Activated CD4-positive, alpha-beta memory T cell treated with anti-CD3 and anti-CD28 coated beads, Interleukin-2, amount 10 ng/mL, durations not matched to agents 7 days and 5 days (primary cell): Measurements from ENCODE around the gene LCN12. TPM values are rescaled to one million over a fixed set of nuclear protein-coding genes. Genes with fewer than 3 reads are reported as not detected.

ENCODE experiments used
- CTCF ChIA-PET: fragments of 350-600 bp; sonication (Branson Sonifier 250); formaldehyde crosslinking; loops from one replicate; lab custom pipeline; 2021; ENCODE audit warnings: antibody characterized with exemption, inconsistent platforms; lab: Charles Lee
- POLR2A ChIA-PET: fragments of 350-600 bp; sonication (Branson Sonifier 250); formaldehyde crosslinking; loops from one replicate; lab custom pipeline; 2021; ENCODE audit warnings: antibody characterized with exemption; lab: Charles Lee
- DNase-seq: peaks from one replicate; pipeline ENCODE4 v3.0.0-alpha.2; 2020
- H3K27ac Mint-ChIP-seq: one replicate; pipeline ENCODE4 v1.8.0; 2021; ENCODE audit warnings: mild to moderate bottlenecking, mixed read lengths
- H3K27me3 Mint-ChIP-seq: one replicate; pipeline ENCODE4 v1.8.0; 2021; ENCODE audit warnings: mixed read lengths
- H3K36me3 Mint-ChIP-seq: one replicate; pipeline ENCODE4 v1.8.0; 2021; ENCODE audit warnings: low read depth, mixed read lengths
- H3K4me1 Mint-ChIP-seq: one replicate; pipeline ENCODE4 v1.8.0; 2021; ENCODE audit warnings: mixed read lengths
- H3K4me3 Mint-ChIP-seq: one replicate; pipeline ENCODE4 v1.8.0; 2021; ENCODE audit warnings: mild to moderate bottlenecking, mixed read lengths
- H3K9me3 Mint-ChIP-seq: one replicate; pipeline ENCODE4 v1.8.0; 2021; ENCODE audit warnings: mixed read lengths
- total RNA-seq, 2 experiments: library from RNA; stranded (reverse); gene quantifications; one replicate each; pipeline ENCODE4 v1.2.3, GENCODE V29; 2021

Gene LCN12
- total RNA-seq, result 1 to 10 TPM; 2.5 to 2.9 TPM

- Mint-ChIP-seq H3K36me3 (no peaks in the 10 kb centered on the region), H3K4me3 (no peak within 1 kb of the TSS), H3K9me3 (peaks cover 7% of the 10 kb centered on the region), H3K27me3 (no peaks in the 10 kb centered on the region), H3K27ac (no peak within 1 kb of the TSS), H3K4me1 (peaks cover 12% of the 10 kb centered on the region)
- ChIA-PET POLR2A (interaction anchor here (1.0 to 2.5 kb wide), 5 partner anchors 9 to 77 kb away, joined by 3 to 8 read pairs (median 6); partner anchors contain the start of gene PAXX), CTCF (interaction anchor here (0.7 to 1.2 kb wide), 2 partner anchors 11 to 78 kb away, joined by 3 read pairs; no protein-coding TSS in a partner anchor)
- DNase-seq, result no peak
Measured at GRCh38 chr9:136951541-136952320, at the start of gene LCN12. Gene LCN12 (plus strand): TSS chr9:136952273. CDS start chr9:136952328, 55 bp downstream.

- CTCF ChIA-PET, result interaction anchor here (0.6 to 1.3 kb wide), 4 partner anchors 16 to 132 kb away, joined by 3 to 5 read pairs (median 4); partner anchors contain the start of gene TRAF2
- peaks cover 48% of the 10 kb centered on the region for H3K4me1 Mint-ChIP-seq
- H3K27ac Mint-ChIP-seq, result peak overlapping the region; percentile 92
- POLR2A ChIA-PET, result interaction anchor here (0.5 to 3.0 kb wide), 10 partner anchors 10 to 96 kb away, joined by 3 to 40 read pairs (median 4); partner anchors contain the start of genes EDF1, FBXW5 and TRAF2
- peaks cover 62% of the 10 kb centered on the region for H3K36me3 Mint-ChIP-seq
- DNase-seq, result peak; percentile 45
- no peaks in the 10 kb centered on the region for H3K9me3 Mint-ChIP-seq
- H3K4me3 Mint-ChIP-seq, result peak overlapping the region; percentile 27
- H3K27me3 Mint-ChIP-seq, result no peaks in the 10 kb centered on the region
Measured at GRCh38 chr9:136903041-136903554, 49.0 kb upstream of the LCN12 start.

GRCh38 chr9:136906266-136906665 is 45.8 kb upstream of the LCN12 start:
- CTCF ChIA-PET, result no interaction called here
- DNase-seq, result no peak
- Mint-ChIP-seq H3K27me3 (no peaks in the 10 kb centered on the region), H3K4me1 (peaks cover 32% of the 10 kb centered on the region), H3K4me3 (no peak overlapping the region), H3K27ac (no peak overlapping the region), H3K36me3 (peaks cover 67% of the 10 kb centered on the region), H3K9me3 (no peaks in the 10 kb centered on the region)
- POLR2A ChIA-PET, result no interaction called here

GRCh38 chr9:136907011-136907914 is 44.8 kb upstream of the LCN12 start:
- Mint-ChIP-seq H3K9me3 (no peaks in the 10 kb centered on the region), H3K27ac (peak overlapping the region; percentile 47), H3K36me3 (peaks cover 58% of the 10 kb centered on the region), H3K27me3 (no peaks in the 10 kb centered on the region), H3K4me1 (peaks cover 22% of the 10 kb centered on the region), H3K4me3 (no peak overlapping the region)
- no peak for DNase-seq
- CTCF ChIA-PET, result no interaction called here
- POLR2A ChIA-PET, result interaction anchor here (0.5 kb wide), 1 partner anchor 29 kb away, joined by 3 read pairs; no protein-coding TSS in a partner anchor

GRCh38 chr9:136910197-136910900 is 41.7 kb upstream of the LCN12 start:
- ChIA-PET POLR2A (no interaction called here), CTCF (no interaction called here)
- H3K4me3 Mint-ChIP-seq, result no peak overlapping the region
- no peaks in the 10 kb centered on the region for H3K27me3 Mint-ChIP-seq
- peaks cover 5% of the 10 kb centered on the region for H3K4me1 Mint-ChIP-seq
- H3K36me3 Mint-ChIP-seq, result peaks cover 62% of the 10 kb centered on the region
- H3K9me3 Mint-ChIP-seq, result no peaks in the 10 kb centered on the region
- no peak overlapping the region for H3K27ac Mint-ChIP-seq
- DNase-seq, result no peak

GRCh38 chr9:136910901-136911245 is 41.2 kb upstream of the LCN12 start:
- POLR2A ChIA-PET, result no interaction called here
- H3K4me1 Mint-ChIP-seq, result peaks cover 8% of the 10 kb centered on the region
- H3K36me3 Mint-ChIP-seq, result peaks cover 62% of the 10 kb centered on the region
- no peaks in the 10 kb centered on the region for H3K9me3 Mint-ChIP-seq
- no peak overlapping the region for H3K27ac Mint-ChIP-seq
- CTCF ChIA-PET, result interaction anchor here (0.7 kb wide), 1 partner anchor 175 kb away, joined by 3 read pairs; no protein-coding TSS in a partner anchor
- no peaks in the 10 kb centered on the region for H3K27me3 Mint-ChIP-seq
- H3K4me3 Mint-ChIP-seq, result no peak overlapping the region
- DNase-seq, result no peak

- Mint-ChIP-seq H3K36me3 (peaks cover 56% of the 10 kb centered on the region), H3K27ac (no peak overlapping the region), H3K4me3 (no peak overlapping the region), H3K9me3 (no peaks in the 10 kb centered on the region), H3K27me3 (no peaks in the 10 kb centered on the region), H3K4me1 (peaks cover 12% of the 10 kb centered on the region)
- ChIA-PET CTCF (no interaction called here), POLR2A (interaction anchor here (1.1 kb wide), 1 partner anchor 25 kb away, joined by 3 read pairs; no protein-coding TSS in a partner anchor)
- DNase-seq, result no peak
Measured at GRCh38 chr9:136913701-136914438, 38.2 kb upstream of the LCN12 start.

- Mint-ChIP-seq H3K27ac (no peak overlapping the region), H3K36me3 (peaks cover 53% of the 10 kb centered on the region), H3K4me3 (no peak overlapping the region), H3K4me1 (peaks cover 12% of the 10 kb centered on the region), H3K9me3 (no peaks in the 10 kb centered on the region), H3K27me3 (no peaks in the 10 kb centered on the region)
- no peak for DNase-seq
- ChIA-PET POLR2A (interaction anchor here (1.1 kb wide), 1 partner anchor 14 kb away, joined by 3 read pairs; no protein-coding TSS in a partner anchor), CTCF (no interaction called here)
Measured at GRCh38 chr9:136915632-136916329, 36.3 kb upstream of the LCN12 start.

- POLR2A ChIA-PET, result interaction anchor here (1.1 kb wide), 1 partner anchor 15 kb away, joined by 3 read pairs; no protein-coding TSS in a partner anchor
- CTCF ChIA-PET, result no interaction called here
- Mint-ChIP-seq H3K27ac (no peak overlapping the region), H3K27me3 (no peaks in the 10 kb centered on the region), H3K4me1 (peaks cover 12% of the 10 kb centered on the region), H3K36me3 (peaks cover 51% of the 10 kb centered on the region), H3K4me3 (no peak overlapping the region), H3K9me3 (no peaks in the 10 kb centered on the region)
- no peak for DNase-seq
Measured at GRCh38 chr9:136916330-136917184, 35.5 kb upstream of the LCN12 start.

- POLR2A ChIA-PET, result interaction anchor here (1.0 kb wide), 1 partner anchor 32 kb away, joined by 3 read pairs; the partner anchor contains the start of gene TRAF2
- CTCF ChIA-PET, result interaction anchor here (0.6 kb wide), 1 partner anchor 138 kb away, joined by 3 read pairs; no protein-coding TSS in a partner anchor
- H3K9me3 Mint-ChIP-seq, result no peaks in the 10 kb centered on the region
- H3K4me1 Mint-ChIP-seq, result peaks cover 12% of the 10 kb centered on the region
- no peak overlapping the region for H3K27ac Mint-ChIP-seq
- H3K27me3 Mint-ChIP-seq, result no peaks in the 10 kb centered on the region
- no peak overlapping the region for H3K4me3 Mint-ChIP-seq
- H3K36me3 Mint-ChIP-seq, result peaks cover 57% of the 10 kb centered on the region
- DNase-seq, result no peak
Measured at GRCh38 chr9:136917902-136918301, 34.2 kb upstream of the LCN12 start.
